IMR-90 (cell line): Measurements from ENCODE around the gene PAM. TPM values are rescaled to one million over a fixed set of nuclear protein-coding genes. Genes with fewer than 3 reads are reported as not detected.

Experiments
- ATAC-seq: fragments of 200-7000 bp; cut with Tn5 transposase; 2 replicates; pipeline ENCODE4 v1.9.1; 2020; ENCODE audit warnings: low read depth, mild to moderate bottlenecking, moderate library complexity
- BruUV-seq: library from RNA; stranded (reverse); fragments of 400-500 nt; replicated peaks from 2 replicates; lab custom pipeline; 2021; lab: Mats Ljungman, UMichigan
- CTCF ChIA-PET: fragments of 300-600 bp; formaldehyde crosslinking; extraction: SDS; loops from one replicate; lab custom pipeline; 2021; ENCODE audit warnings: antibody characterized with exemption; lab: Yijun Ruan, JAX
- POLR2A ChIA-PET: fragments of 300-600 bp; sonication (Branson Sonifier 250); formaldehyde crosslinking; loops from one replicate; lab custom pipeline; 2022; ENCODE audit warnings: antibody characterized with exemption; ENCODE audit not compliant: unreplicated experiment; lab: Charles Lee
- DNase-seq: peaks from one replicate; pipeline ENCODE4 v3.0.0; 2013
- H2AFZ ChIP-seq: replicated peaks from 2 replicates; pipeline ENCODE3; 2013; ENCODE audit warnings: low read length, mild to moderate bottlenecking; ENCODE audit not compliant: poor library complexity
- H2AK5ac ChIP-seq: 2 replicates; pipeline ENCODE4 v1.6.1; 2013; ENCODE audit warnings: low read depth, low read length, inconsistent platforms
- H2AK9ac ChIP-seq: replicated peaks from 2 replicates; pipeline ENCODE3; 2013; ENCODE audit warnings: mild to moderate bottlenecking, low read depth, low read length, moderate library complexity; ENCODE audit not compliant: poor library complexity
- H2BK120ac ChIP-seq: 2 replicates; pipeline ENCODE4 v1.6.1; 2013; ENCODE audit warnings: low read depth, low read length, inconsistent platforms
- H2BK15ac ChIP-seq: 3 replicates; pipeline ENCODE4 v1.6.1; 2013; ENCODE audit warnings: low read depth, low read length, inconsistent platforms
- H2BK20ac ChIP-seq: 2 replicates; pipeline ENCODE4 v1.6.1; 2013; ENCODE audit warnings: low read depth, mild to moderate bottlenecking, inconsistent platforms, low read length, moderate library complexity
- H2BK5ac ChIP-seq: 2 replicates; pipeline ENCODE4 v1.6.1; 2013; ENCODE audit warnings: mild to moderate bottlenecking, low read depth, low read length, inconsistent platforms; ENCODE audit not compliant: poor library complexity, severe bottlenecking
- H3K14ac ChIP-seq: replicated peaks from 2 replicates; pipeline ENCODE4 v1.6.1; 2013; ENCODE audit warnings: low read depth, low read length, inconsistent platforms
- H3K18ac ChIP-seq: 2 replicates; pipeline ENCODE4 v1.6.1; 2013; ENCODE audit warnings: low read depth, low read length, control low read depth
- H3K23ac ChIP-seq: 2 replicates; pipeline ENCODE4 v1.6.1; 2013; ENCODE audit warnings: low read depth, low read length, inconsistent platforms
- H3K27ac ChIP-seq: 2 replicates; pipeline ENCODE4 v1.5.1; 2013; ENCODE audit warnings: mild to moderate bottlenecking, control low read depth, low read length; ENCODE audit not compliant: insufficient read depth
- H3K27me3 ChIP-seq: 2 replicates; pipeline ENCODE4 v1.6.1; 2013; ENCODE audit warnings: low read length; ENCODE audit not compliant: control insufficient read depth, insufficient read depth
- H3K36me3 ChIP-seq: 2 replicates; pipeline ENCODE4 v1.6.1; 2013; ENCODE audit warnings: low read length, mixed read lengths; ENCODE audit not compliant: control insufficient read depth, insufficient read depth
- H3K4ac ChIP-seq: 2 replicates; pipeline ENCODE4 v1.6.1; 2013; ENCODE audit warnings: low read depth, low read length, inconsistent platforms
- H3K4me1 ChIP-seq: 2 replicates; pipeline ENCODE4 v1.6.1; 2013; ENCODE audit warnings: low read length, mixed read lengths; ENCODE audit not compliant: control insufficient read depth, insufficient read depth
- H3K4me2 ChIP-seq: 2 replicates; pipeline ENCODE4 v1.6.1; 2013; ENCODE audit warnings: low read depth, mild to moderate bottlenecking, control low read depth, low read length, moderate library complexity
- H3K4me3 ChIP-seq: 2 replicates; pipeline ENCODE4 v1.5.1; 2013; ENCODE audit warnings: low read depth, mild to moderate bottlenecking, control low read depth, low read length, moderate library complexity; ENCODE audit not compliant: insufficient read depth
- H3K56ac ChIP-seq: 2 replicates; pipeline ENCODE4 v1.6.1; 2013; ENCODE audit warnings: low read length, inconsistent platforms; ENCODE audit not compliant: insufficient read depth; ENCODE audit errors: extremely low read depth
- H3K79me1 ChIP-seq, 2 experiments: 2 replicates each; pipeline ENCODE4 v1.6.1; 2013; ENCODE audit warnings: low read length in 2 of 2, inconsistent platforms in 1 of 2, low read depth in 1 of 2
- H3K9ac ChIP-seq: 2 replicates; pipeline ENCODE4 v1.6.1; 2013; ENCODE audit warnings: low read depth, low read length, control low read depth
- H3K9me1 ChIP-seq: 2 replicates; pipeline ENCODE4 v1.6.1; 2013; ENCODE audit warnings: low read length, inconsistent platforms; ENCODE audit not compliant: insufficient read depth
- H3K9me3 ChIP-seq: 2 replicates; pipeline ENCODE4 v1.6.1; 2013; ENCODE audit warnings: low read length; ENCODE audit not compliant: control insufficient read depth, insufficient read depth
- H4K20me1 ChIP-seq: 2 replicates; pipeline ENCODE4 v1.6.1; 2013; ENCODE audit warnings: low read length, inconsistent platforms; ENCODE audit not compliant: insufficient read depth
- H4K5ac ChIP-seq: 2 replicates; pipeline ENCODE4 v1.6.1; 2013; ENCODE audit warnings: mild to moderate bottlenecking, low read depth, low read length, control low read depth
- H4K8ac ChIP-seq, 2 experiments: 2 replicates each; pipeline ENCODE4 v1.6.1; 2013; ENCODE audit warnings: low read depth in 2 of 2, low read length in 2 of 2, control low read depth in 1 of 2, inconsistent platforms in 1 of 2
- H4K91ac ChIP-seq: 2 replicates; pipeline ENCODE4 v1.6.1; 2013; ENCODE audit warnings: low read depth, low read length, inconsistent platforms; ENCODE audit not compliant: insufficient read depth
- BHLHE40 ChIP-seq: fragments of 150-350 bp; IDR thresholded peaks from 2 replicates; pipeline ENCODE4 v1.6.1; 2016; ENCODE audit warnings: mild to moderate bottlenecking, low read depth, low read length
- CEBPB ChIP-seq: IDR thresholded peaks from 2 replicates; pipeline ENCODE4 v1.6.1; 2012; ENCODE audit warnings: low read depth, low read length, improper control_type of control experiment
- CHD1 ChIP-seq: IDR thresholded peaks from 2 replicates; pipeline ENCODE4 v1.6.1; 2012; ENCODE audit warnings: low read depth, low read length, improper control_type of control experiment
- ELK1 ChIP-seq: fragments of 150-350 bp; IDR thresholded peaks from 2 replicates; pipeline ENCODE4 v1.6.1; 2016; ENCODE audit warnings: low read depth, mild to moderate bottlenecking, low read length, moderate library complexity, borderline replicate concordance
- FOS ChIP-seq: fragments of 150-350 bp; IDR thresholded peaks from 2 replicates; pipeline ENCODE4 v1.6.1; 2016; ENCODE audit warnings: low read depth, low read length
- MAFK ChIP-seq: IDR thresholded peaks from 2 replicates; pipeline ENCODE4 v1.6.1; 2012; ENCODE audit warnings: low read depth, low read length, improper control_type of control experiment
- MAZ ChIP-seq: IDR thresholded peaks from 2 replicates; pipeline ENCODE4 v1.6.1; 2012; ENCODE audit warnings: low read depth, mild to moderate bottlenecking, low read length, improper control_type of control experiment, moderate library complexity, borderline replicate concordance
- NFE2L2 ChIP-seq: fragments of 150-350 bp; IDR thresholded peaks from 2 replicates; pipeline ENCODE4 v1.6.1; 2016; ENCODE audit warnings: low read depth, mild to moderate bottlenecking, low read length
- POLR2A ChIP-seq: IDR thresholded peaks from 2 replicates; pipeline ENCODE4 v1.6.1; 2012; ENCODE audit warnings: mild to moderate bottlenecking, low read depth, low read length
- RAD21 ChIP-seq: IDR thresholded peaks from 2 replicates; pipeline ENCODE4 v1.6.1; 2012; ENCODE audit warnings: low read length, improper control_type of control experiment
- RCOR1 ChIP-seq: IDR thresholded peaks from 2 replicates; pipeline ENCODE4 v1.6.1; 2012; ENCODE audit warnings: mild to moderate bottlenecking, low read length, improper control_type of control experiment; ENCODE audit not compliant: insufficient replicate concordance
- RFX5 ChIP-seq: IDR thresholded peaks from 2 replicates; pipeline ENCODE4 v1.8.0; 2012; ENCODE audit warnings: low read depth, mild to moderate bottlenecking, low read length, moderate library complexity
- SMC3 ChIP-seq: fragments of 150-350 bp; IDR thresholded peaks from 2 replicates; pipeline ENCODE4 v1.6.1; 2016; ENCODE audit warnings: low read depth, mild to moderate bottlenecking, antibody characterized with exemption, low read length, moderate library complexity
- USF2 ChIP-seq: fragments of 150-350 bp; IDR thresholded peaks from 2 replicates; pipeline ENCODE4 v1.6.1; 2017; ENCODE audit warnings: mild to moderate bottlenecking, antibody characterized with exemption, low read length, low read depth
- WGBS, 2 experiments: methylation state at CpG; one replicate each; pipeline versions ENCODE4 v1.1.5 to v1.1.7; 2013; ENCODE audit warnings: missing lambda C conversion rate in 2 of 2; ENCODE audit not compliant: insufficient read length in 1 of 2; ENCODE audit errors: extremely low coverage in 2 of 2; 5-methylcytosine and 5-hydroxymethylcytosine counted together
- dilution Hi-C: fragments of 300-500 bp; cut with HindIII; formaldehyde crosslinking; loops from one replicate; pipeline ENCODE4 v1.14.3; 2018; ENCODE audit warnings: low sequenced_read_pairs; ENCODE audit not compliant: unreplicated experiment
- in situ Hi-C: fragments of 300-500 bp; cut with MboI; formaldehyde crosslinking; loops from 3 replicates; pipeline ENCODE4 v1.14.3; 2019; ENCODE audit warnings: low sequenced_read_pairs, inconsistent platforms, mixed read lengths
- intact Hi-C: fragments of 100-400 bp; cut with micrococcal nuclease; formaldehyde crosslinking; loops from 2 replicates; pipeline ENCODE4 v1.10.0; 2022
- polyA plus RNA-seq, 3 experiments: library from polyadenylated mRNA; depleted of rRNA; stranded (reverse); fragments of >200 nt; gene quantifications; 2 replicates each; pipeline ENCODE4 v1.2.3, GENCODE V29; 2012; ENCODE audit warnings: low replicate concordance in 1 of 3
- total RNA-seq: library from RNA; depleted of rRNA; stranded (reverse); fragments of >200 nt; gene quantifications from 2 replicates; pipeline ENCODE4 v1.2.3, GENCODE V29; 2012

Gene PAM
- total and polyA plus RNA-seq, 2 of the 4 experiments (the other 2 are of a cell fraction): 115 to 179 TPM

- Histone ChIP-seq H3K23ac (no peak overlapping the region), H2BK20ac (no peak overlapping the region), H4K20me1 (no peaks in the 10 kb centered on the region), H4K91ac (no peak overlapping the region), H4K5ac (no peak overlapping the region), H3K4me1 (no peaks in the 10 kb centered on the region), H3K4me3 (no peak overlapping the region), H3K36me3 (peaks cover 15% of the 10 kb centered on the region), H2AFZ (no peak overlapping the region), H2BK5ac (no peak overlapping the region), H4K8ac (no peak overlapping the region), H3K14ac (no peak overlapping the region), H2AK9ac (no peak overlapping the region), H3K9me1 (no peaks in the 10 kb centered on the region), H2AK5ac (no peak overlapping the region), H3K18ac (no peak overlapping the region), H3K4me2 (no peak overlapping the region), H2BK120ac (no peak overlapping the region), H3K4ac (no peak overlapping the region), H3K79me1 (peaks cover 0 to 6% of the 10 kb centered on the region in 2 experiments; a peak in 1 of 4 replicates), H3K27ac (no peak overlapping the region), H2BK15ac (no peak overlapping the region), H3K9ac (no peak overlapping the region), H3K9me3 (no peaks in the 10 kb centered on the region), H3K56ac (no peak overlapping the region), H3K27me3 (no peaks in the 10 kb centered on the region)
- dilution Hi-C loops: no loop called here
- no peak for TF ChIP-seq NFE2L2
- TF ChIP-seq CEBPB: no peak
- no peak for TF ChIP-seq CHD1
- no peak for TF ChIP-seq SMC3
- no peak for TF ChIP-seq MAFK
- no peak for TF ChIP-seq BHLHE40
- no peak for TF ChIP-seq RFX5
- TF ChIP-seq ELK1: no peak
- TF ChIP-seq RCOR1: no peak
- no peak for TF ChIP-seq MAZ
- TF ChIP-seq POLR2A: no peak
- no peak for TF ChIP-seq RAD21
- no peak for TF ChIP-seq USF2
- no peak for TF ChIP-seq FOS
- 100% methylated on average over 1 of the region's 3 CpGs; no CpG with 5 or more reads in 1 of the 2 experiments for WGBS, 2 experiments
- ATAC-seq (no peak), DNase-seq (no peak)
- ChIA-PET POLR2A (interaction anchor here (0.6 kb wide), 1 partner anchor 250 kb away, joined by 5 read pairs; no protein-coding TSS in a partner anchor), CTCF (no interaction called here)
- in situ Hi-C loops: no loop called here
- no TSS peak for BruUV-seq
- intact Hi-C loops: no loop called here
Measured at GRCh38 chr5:102930244-102930643, 175.1 kb downstream of the PAM start.
